B cell (primary cell): ENCODE results near the gene SPPL2C. TPM values are rescaled to one million over a fixed set of nuclear protein-coding genes. Genes with fewer than 3 reads are reported as not detected.

Experiments
- ATAC-seq: fragments of 200-7000 bp; cut with Tn5 transposase; one replicate; pipeline ENCODE4 v1.10.0; 2021; ENCODE audit warnings: low read depth, mild to moderate bottlenecking, moderate number of reproducible peaks, moderate library complexity
- CTCF ChIA-PET: fragments of 350-600 bp; sonication (Branson Sonifier 250); formaldehyde crosslinking; loops from one replicate; lab custom pipeline; 2021; ENCODE audit warnings: antibody characterized with exemption, inconsistent platforms; lab: Charles Lee
- POLR2A ChIA-PET: fragments of 350-600 bp; sonication (Branson Sonifier 250); formaldehyde crosslinking; loops from one replicate; lab custom pipeline; 2021; ENCODE audit warnings: antibody characterized with exemption; lab: Charles Lee
- DNase-seq: peaks from one replicate; pipeline ENCODE4 v3.0.0; 2013
- H2AFZ ChIP-seq: 2 replicates; pipeline ENCODE4 v1.6.1; 2012; ENCODE audit warnings: mild to moderate bottlenecking, low read depth, low read length; ENCODE audit not compliant: insufficient read depth, poor library complexity, severe bottlenecking
- H3K27ac ChIP-seq, 2 donors: 1 replicate in 1 of 2; 2 replicates in 1 of 2; pipeline ENCODE4 v1.5.1; 2012 to 2013; ENCODE audit warnings: low read length in 2 of 2, mild to moderate bottlenecking in 2 of 2, moderate library complexity in 1 of 2
- H3K27me3 ChIP-seq, 4 experiments: fragments of 200-600 bp in 1 of 4; sonication (generic) in 1 of 4; replicated peaks in 1 of 4; 1 replicate in 2 of 4; 2 replicates in 2 of 4; pipeline versions ENCODE4 v1.6.1 to v1.7.0; 2013 to 2016; ENCODE audit warnings: low read length in 3 of 4, mild to moderate bottlenecking in 2 of 4, mixed read lengths in 1 of 4, moderate library complexity in 1 of 4; ENCODE audit not compliant: insufficient read depth in 4 of 4, control insufficient read depth in 3 of 4; ENCODE audit errors: control extremely low read depth in 1 of 4
- H3K36me3 ChIP-seq, 2 experiments: replicated peaks in 1 of 2; 1 replicate in 1 of 2; 2 replicates in 1 of 2; pipeline versions ENCODE4 v1.6.1 to v1.7.1; 2013; ENCODE audit warnings: low read length in 1 of 2; ENCODE audit not compliant: insufficient read depth in 2 of 2, control insufficient read depth in 1 of 2; ENCODE audit errors: control extremely low read depth in 1 of 2, extremely low read depth in 1 of 2
- H3K4me1 ChIP-seq, 2 donors: fragments of 200-600 bp in 1 of 2; sonication (generic) in 1 of 2; 1 replicate in 1 of 2; 2 replicates in 1 of 2; pipeline versions ENCODE4 v1.5.1 to v1.6.1; 2013 to 2017; ENCODE audit warnings: low read length in 2 of 2; ENCODE audit not compliant: control insufficient read depth in 2 of 2, insufficient read depth in 2 of 2
- H3K4me2 ChIP-seq: replicated peaks from 2 replicates; pipeline ENCODE3; 2012; ENCODE audit warnings: mild to moderate bottlenecking, low read depth, low read length; ENCODE audit not compliant: poor library complexity, severe bottlenecking
- H3K4me3 ChIP-seq, 5 experiments: fragments of 200-600 bp in 1 of 5; sonication (generic) in 1 of 5; 1 replicate in 3 of 5; 2 replicates in 2 of 5; pipeline versions ENCODE4 v1.5.1 to v1.7.0; 2011 to 2016; ENCODE audit warnings: low read length in 4 of 5, mild to moderate bottlenecking in 4 of 5, low read depth in 2 of 5, control low read depth in 1 of 5, moderate library complexity in 1 of 5; ENCODE audit not compliant: insufficient read depth in 1 of 5; ENCODE audit errors: control extremely low read depth in 1 of 5, extremely low read depth in 1 of 5
- H3K79me2 ChIP-seq: fragments of 200-600 bp; sonication (generic); one replicate; pipeline ENCODE4 v1.6.0; 2016; ENCODE audit warnings: low read length; ENCODE audit not compliant: control insufficient read depth, insufficient read depth
- H3K9ac ChIP-seq: fragments of 200-600 bp; sonication (generic); 2 replicates; pipeline ENCODE4 v1.6.1; 2017; ENCODE audit warnings: mild to moderate bottlenecking, low read length, moderate library complexity
- H3K9me3 ChIP-seq, 3 donors: one replicate each; pipeline versions ENCODE4 v1.6.1 to v1.7.1; 2013; ENCODE audit warnings: low read length in 2 of 3; ENCODE audit not compliant: control insufficient read depth in 2 of 3, insufficient read depth in 1 of 3; ENCODE audit errors: control extremely low read depth in 1 of 3
- H4K20me1 ChIP-seq: 2 replicates; pipeline ENCODE4 v1.6.0; 2012; ENCODE audit warnings: mild to moderate bottlenecking, low read length; ENCODE audit not compliant: insufficient read depth, control insufficient read depth, poor library complexity, severe bottlenecking
- H3K27ac Mint-ChIP-seq: one replicate; pipeline ENCODE4 v1.8.0; 2021; ENCODE audit warnings: mixed read lengths
- H3K27me3 Mint-ChIP-seq: one replicate; pipeline ENCODE4 v1.8.0; 2021; ENCODE audit warnings: mixed read lengths
- H3K4me1 Mint-ChIP-seq: one replicate; pipeline ENCODE4 v1.8.0; 2021; ENCODE audit warnings: mixed read lengths
- H3K4me3 Mint-ChIP-seq: one replicate; pipeline ENCODE4 v1.8.0; 2021; ENCODE audit warnings: mixed read lengths
- H3K9me3 Mint-ChIP-seq: one replicate; pipeline ENCODE4 v1.8.0; 2022; ENCODE audit warnings: mixed read lengths; ENCODE audit not compliant: insufficient read depth
- EZH2 ChIP-seq: IDR thresholded peaks from 2 replicates; pipeline ENCODE4 v1.6.1; 2012; ENCODE audit warnings: borderline replicate concordance, low read depth, mild to moderate bottlenecking, moderate library complexity, low read length; ENCODE audit not compliant: insufficient read depth, poor library complexity, severe bottlenecking
- WGBS: methylation state at CpG from one replicate; pipeline ENCODE4 v1.1.5; 2013; ENCODE audit warnings: missing lambda C conversion rate; ENCODE audit not compliant: insufficient coverage; 5-methylcytosine and 5-hydroxymethylcytosine counted together
- intact Hi-C: fragments of 100-400 bp; cut with micrococcal nuclease; formaldehyde crosslinking; loops from one replicate; pipeline ENCODE4 v1.10.0; 2022
- polyA plus RNA-seq: library from polyadenylated mRNA; depleted of rRNA; stranded (reverse); fragments of >200 nt; gene quantifications from 2 replicates; pipeline ENCODE4 v1.2.3, GENCODE V29; 2012
- total RNA-seq, 2 donors: library from RNA; stranded (reverse); fragments of 120-200 nt in 1 of 2; gene quantifications; 1 replicate in 1 of 2; 2 replicates in 1 of 2; pipeline versions ENCODE4 v1.2.3 to v1.2.4, GENCODE V29; 2013 to 2022
- TF ChIP-seq, protein P1 (sequence below): fragments of 200-600 bp; IDR thresholded peaks from one replicate; pipeline ENCODE4 v1.8.0; 2022; ENCODE audit warnings: antibody characterized with exemption, mild to moderate bottlenecking

The SPPL2C gene
- total and polyA plus RNA-seq, 2 donors (not counting 1 experiment from before 2014, with no cell fraction given): not detected

DNA sequence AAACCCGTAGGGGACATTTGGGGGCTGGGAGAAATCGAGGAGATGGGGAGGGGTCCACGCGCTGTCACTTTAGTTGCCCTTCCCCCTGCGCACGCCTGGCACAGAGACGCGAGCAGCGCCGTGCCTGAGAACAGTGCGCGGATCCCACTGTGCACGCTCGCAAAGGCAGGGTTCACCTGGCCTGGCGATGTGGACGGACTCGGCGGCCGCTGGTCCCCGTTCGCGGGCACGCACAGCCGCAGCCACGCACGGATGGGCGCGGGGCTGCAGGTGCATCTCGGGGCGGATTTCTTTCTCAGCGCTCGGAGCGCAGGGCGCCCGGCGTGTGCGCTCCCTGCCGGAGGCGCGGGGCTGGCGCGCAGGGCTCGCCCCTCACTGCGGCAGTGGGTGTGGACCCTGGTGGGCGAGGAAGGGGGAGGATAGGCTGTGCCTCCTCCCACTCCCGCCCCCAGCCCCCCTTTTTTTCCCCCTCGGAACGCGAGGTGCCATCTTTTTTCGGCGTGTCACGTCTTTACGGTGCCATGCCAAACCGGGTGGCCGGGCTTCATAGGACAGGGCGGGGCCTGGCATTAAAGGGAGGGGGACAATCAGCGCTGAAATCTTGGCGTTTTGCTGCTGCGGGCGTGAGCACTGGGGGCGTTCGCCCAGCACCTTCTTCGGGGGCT is 50.8 kb downstream of the SPPL2C start:
- H3K9me3 ChIP-seq: peaks cover 0 to 20% (median 0%) of the 10 kb centered on the region in 3 donors
- ChIA-PET CTCF (no interaction called here), POLR2A (no interaction called here)
- H2AFZ ChIP-seq: peak overlapping the region; percentile 93
- no peaks in the 10 kb centered on the region for H3K9me3 Mint-ChIP-seq
- peaks cover 26% of the 10 kb centered on the region for H3K27me3 Mint-ChIP-seq
- no peaks in the 10 kb centered on the region for H3K79me2 ChIP-seq
- H3K27ac Mint-ChIP-seq: peak overlapping the region; percentile 53
- peak overlapping the region; percentile 79 for H3K9ac ChIP-seq
- peaks cover 2 to 61% (median 43%) of the 10 kb centered on the region in 4 experiments for H3K27me3 ChIP-seq
- ATAC-seq (peak; percentile 4), DNase-seq (peak; percentile 69)
- peak overlapping the region; percentile 91 for H3K4me3 Mint-ChIP-seq
- intact Hi-C loops: loop anchor here (2.0 kb wide), 1 partner anchor 53 kb away; no protein-coding TSS in a partner anchor
- peak overlapping the region; percentile 100 for H3K4me2 ChIP-seq
- TF ChIP-seq, protein P1, sequence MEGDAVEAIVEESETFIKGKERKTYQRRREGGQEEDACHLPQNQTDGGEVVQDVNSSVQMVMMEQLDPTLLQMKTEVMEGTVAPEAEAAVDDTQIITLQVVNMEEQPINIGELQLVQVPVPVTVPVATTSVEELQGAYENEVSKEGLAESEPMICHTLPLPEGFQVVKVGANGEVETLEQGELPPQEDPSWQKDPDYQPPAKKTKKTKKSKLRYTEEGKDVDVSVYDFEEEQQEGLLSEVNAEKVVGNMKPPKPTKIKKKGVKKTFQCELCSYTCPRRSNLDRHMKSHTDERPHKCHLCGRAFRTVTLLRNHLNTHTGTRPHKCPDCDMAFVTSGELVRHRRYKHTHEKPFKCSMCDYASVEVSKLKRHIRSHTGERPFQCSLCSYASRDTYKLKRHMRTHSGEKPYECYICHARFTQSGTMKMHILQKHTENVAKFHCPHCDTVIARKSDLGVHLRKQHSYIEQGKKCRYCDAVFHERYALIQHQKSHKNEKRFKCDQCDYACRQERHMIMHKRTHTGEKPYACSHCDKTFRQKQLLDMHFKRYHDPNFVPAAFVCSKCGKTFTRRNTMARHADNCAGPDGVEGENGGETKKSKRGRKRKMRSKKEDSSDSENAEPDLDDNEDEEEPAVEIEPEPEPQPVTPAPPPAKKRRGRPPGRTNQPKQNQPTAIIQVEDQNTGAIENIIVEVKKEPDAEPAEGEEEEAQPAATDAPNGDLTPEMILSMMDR: no peak
- no peak for TF ChIP-seq EZH2
- H3K27ac ChIP-seq: no peak overlapping the region
- H4K20me1 ChIP-seq: no peaks in the 10 kb centered on the region
- peaks cover 25% of the 10 kb centered on the region for H3K4me1 Mint-ChIP-seq
- no peaks in the 10 kb centered on the region for H3K36me3 ChIP-seq
- peaks cover 37 to 40% of the 10 kb centered on the region in 2 donors for H3K4me1 ChIP-seq
- H3K4me3 ChIP-seq: peak overlapping the region; percentile 3 to 75 (median 69)
- 2% methylated on average over 47 of the region's 63 CpGs for WGBS
